Esophagus squamous epithelium (tissue), 5 donors: ENCODE data around the gene CAMK2D. TPM values are rescaled to one million over a fixed set of nuclear protein-coding genes. Genes with fewer than 3 reads are reported as not detected.
A peak's percentile ranks its signal among the peaks of the same experiment; 100 is the strongest.

Source experiments
- DNase-seq: peaks from one replicate; lab custom pipeline; 2025; lab: John Stamatoyannopoulos, UW
- H3K27ac ChIP-seq, 4 donors: fragments of 200-600 bp; sonication (generic); one replicate each; pipeline ENCODE4 v1.5.1; 2016 to 2019; ENCODE audit warnings: mild to moderate bottlenecking in 1 of 4
- H3K27me3 ChIP-seq, 4 donors: fragments of 200-600 bp; sonication (generic); 1 replicate in 3 of 4; 2 replicates in 1 of 4; pipeline versions ENCODE4 v1.5.1 to v1.6.0; 2017 to 2021; ENCODE audit warnings: antibody characterized with exemption in 1 of 4
- H3K36me3 ChIP-seq, 3 donors: fragments of 200-600 bp; sonication (generic); one replicate each; pipeline ENCODE4 v1.5.1; 2016 to 2019
- H3K4me1 ChIP-seq, 3 donors: fragments of 200-600 bp; sonication (generic); one replicate each; pipeline ENCODE4 v1.5.1; 2017 to 2019
- H3K4me3 ChIP-seq, 4 donors: fragments of 200-600 bp; sonication (generic); 1 replicate in 3 of 4; 2 replicates in 1 of 4; pipeline ENCODE4 v1.5.1; 2016 to 2019; ENCODE audit warnings: mild to moderate bottlenecking in 2 of 4, moderate library complexity in 1 of 4
- H3K9me3 ChIP-seq, 3 donors: fragments of 200-600 bp; sonication (generic); one replicate each; pipeline ENCODE4 v1.5.1; 2016 to 2019
- CTCF ChIP-seq, 6 experiments: fragments of 450-650 bp in 4 of 6; fragments of 200-600 bp in 2 of 6; sonication (generic) in 2 of 6; IDR thresholded peaks; one replicate each; pipeline ENCODE4 v1.5.1; 2016 to 2019; ENCODE audit warnings: antibody characterized with exemption in 6 of 6, mild to moderate bottlenecking in 4 of 6, moderate library complexity in 4 of 6
- POLR2A ChIP-seq, 4 donors: fragments of 450-650 bp; IDR thresholded peaks; one replicate each; pipeline ENCODE4 v1.6.1; 2017; ENCODE audit warnings: antibody characterized with exemption in 4 of 4, mild to moderate bottlenecking in 4 of 4, moderate library complexity in 3 of 4
- WGBS, 2 donors: methylation state at CpG; one replicate each; pipeline ENCODE4 v1.1.5; 2018; 5-methylcytosine and 5-hydroxymethylcytosine counted together
- intact Hi-C: fragments of 100-400 bp; cut with DNase I; formaldehyde crosslinking; loops from one replicate; pipeline ENCODE4 v1.15.0; 2022
- total RNA-seq, 4 donors: library from RNA; depleted of rRNA; stranded (reverse); fragments of >200 nt; gene quantifications; one replicate each; pipeline ENCODE4 v1.1.0, GENCODE V29; 2016
- donor health status: DM: yes; HTN: yes; CAD: no.

CAMK2D gene
- total RNA-seq, 4 donors from 2014 or later: 30.7 to 47.7 (median 38.2) TPM

DNA sequence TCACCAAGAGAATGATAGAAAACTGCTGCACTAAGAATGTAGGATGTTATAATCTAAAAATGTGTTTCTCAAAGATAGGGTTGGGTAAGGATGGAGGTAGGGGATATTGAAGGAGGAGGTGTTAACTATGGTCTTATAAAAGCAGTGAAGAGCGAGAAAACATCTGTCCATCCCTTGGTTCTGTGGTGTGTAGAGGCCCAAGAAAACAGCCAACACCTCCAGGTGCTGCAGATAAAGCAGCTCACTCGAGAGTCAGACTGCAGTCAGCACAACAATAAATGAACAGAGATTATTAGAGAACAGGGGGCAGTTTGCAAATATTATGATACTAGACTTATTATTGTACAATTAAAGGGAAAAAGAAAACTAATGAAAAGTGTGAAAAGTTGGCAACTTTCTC lies 141.5 kb downstream of the CAMK2D start:
- TF ChIP-seq CTCF (IDR thresholded peaks at IDR 0.05) (no peak), POLR2A (IDR thresholded peaks at IDR 0.05) (no peak)
- WGBS, 2 donors: 90 to 95% methylated on average over 2 of the region's 2 CpGs
- H3K36me3 ChIP-seq: no peaks in the 10 kb centered on the region

GRCh38 chr4:113619526-113619925 lies 142.0 kb downstream of the CAMK2D start:
- TF ChIP-seq CTCF (IDR thresholded peaks at IDR 0.05): no peak
- no peak for TF ChIP-seq POLR2A (IDR thresholded peaks at IDR 0.05)
- intact Hi-C loops: no loop called here
- no peak for DNase-seq
- Histone ChIP-seq H3K4me1 (peaks cover 0 to 8% (median 0%) of the 10 kb centered on the region in 3 donors), H3K36me3 (no peaks in the 10 kb centered on the region), H3K27me3 (no peaks in the 10 kb centered on the region), H3K4me3 (no peak overlapping the region), H3K27ac (peak overlapping the region in 1 of 4 donors; percentile 3), H3K9me3 (no peaks in the 10 kb centered on the region)
- WGBS, 2 donors: 87 to 89% methylated on average over 4 of the region's 4 CpGs

More for the DNA sequence above, 141.5 kb downstream of the CAMK2D start:
- H3K4me3 ChIP-seq: no peak overlapping the region
- H3K27ac ChIP-seq: no peak overlapping the region
- H3K27me3 ChIP-seq: no peaks in the 10 kb centered on the region
- intact Hi-C loops: no loop called here
- DNase-seq: no peak
- H3K4me1 ChIP-seq: peaks cover 0 to 8% (median 0%) of the 10 kb centered on the region in 3 donors
- no peaks in the 10 kb centered on the region for H3K9me3 ChIP-seq

GRCh38 chr4:113618205-113618604 lies 143.3 kb downstream of the CAMK2D start:
- intact Hi-C loops: no loop called here
- 56 to 78% methylated on average over 2 of the region's 2 CpGs for WGBS, 2 donors
- Histone ChIP-seq H3K36me3 (no peaks in the 10 kb centered on the region), H3K4me1 (peaks cover 0 to 8% (median 0%) of the 10 kb centered on the region in 3 donors), H3K27ac (no peak overlapping the region), H3K27me3 (no peaks in the 10 kb centered on the region), H3K9me3 (no peaks in the 10 kb centered on the region), H3K4me3 (no peak overlapping the region)
- no peak for DNase-seq
- TF ChIP-seq CTCF (IDR thresholded peaks at IDR 0.05) (no peak), POLR2A (IDR thresholded peaks at IDR 0.05) (no peak)

- H3K9me3 ChIP-seq: no peaks in the 10 kb centered on the region
- no peaks in the 10 kb centered on the region for H3K27me3 ChIP-seq
- H3K4me1 ChIP-seq: peaks cover 0 to 8% (median 0%) of the 10 kb centered on the region in 3 donors
- no peaks in the 10 kb centered on the region for H3K36me3 ChIP-seq
- H3K27ac ChIP-seq: no peak overlapping the region
- intact Hi-C loops: no loop called here
- no peak for DNase-seq
- no peak overlapping the region for H3K4me3 ChIP-seq
- TF ChIP-seq CTCF (IDR thresholded peaks at IDR 0.05) (no peak), POLR2A (IDR thresholded peaks at IDR 0.05) (no peak)
- 93 to 98% methylated on average over 6 of the region's 6 CpGs for WGBS, 2 donors
Observed at GRCh38 chr4:113617195-113617594, 144.3 kb downstream of the CAMK2D start.

GRCh38 chr4:113616443-113616842 lies 145.1 kb downstream of the CAMK2D start:
- DNase-seq: no peak
- H3K27me3 ChIP-seq: no peaks in the 10 kb centered on the region
- no peak overlapping the region for H3K27ac ChIP-seq
- intact Hi-C loops: no loop called here
- H3K4me3 ChIP-seq: no peak overlapping the region
- TF ChIP-seq POLR2A (IDR thresholded peaks at IDR 0.05) (no peak), CTCF (IDR thresholded peaks at IDR 0.05) (no peak)
- no peaks in the 10 kb centered on the region for H3K9me3 ChIP-seq
- no peaks in the 10 kb centered on the region for H3K36me3 ChIP-seq
- peaks cover 0 to 8% (median 0%) of the 10 kb centered on the region in 3 donors for H3K4me1 ChIP-seq
- 31 to 43% methylated on average over 1 of the region's 1 CpG for WGBS, 2 donors
